Stimulated activated naive B cell treated with anti-CD40 and anti-IgM and Interleukin-4, amounts not matched to agents 10 μg/mL and 1 μg/mL and 100 μg/mL, for 72 hours (primary cell): ENCODE data around the gene DNAJC24.
"Not testable (repeated sequence)": the region's sequence is repeated elsewhere in the genome, so short reads cannot be mapped to it uniquely, and the experiment has no call there.

Experiments
- ATAC-seq, 2 donors: fragments of 150-1000 bp; cut with Tn5 transposase; replicated peaks; 2 replicates each; pipeline ENCODE4 v1.10.0; 2021; ENCODE audit warnings: moderate library complexity in 1 of 2
- DNase-seq: peaks from one replicate; pipeline ENCODE4 v3.0.0; 2021
- H3K27ac Mint-ChIP-seq: one replicate; pipeline ENCODE4 v1.8.0; 2022; ENCODE audit warnings: mild to moderate bottlenecking, mixed read lengths
- H3K27me3 Mint-ChIP-seq, 2 donors: one replicate each; pipeline ENCODE4 v1.8.0; 2022; ENCODE audit warnings: mixed read lengths in 2 of 2
- H3K36me3 Mint-ChIP-seq, 2 donors: one replicate each; pipeline ENCODE4 v1.8.0; 2022; ENCODE audit warnings: mixed read lengths in 2 of 2, mild to moderate bottlenecking in 1 of 2
- H3K4me1 Mint-ChIP-seq, 2 donors: one replicate each; pipeline ENCODE4 v1.8.0; 2022; ENCODE audit warnings: mixed read lengths in 2 of 2, mild to moderate bottlenecking in 1 of 2
- H3K4me3 Mint-ChIP-seq, 2 donors: one replicate each; pipeline ENCODE4 v1.8.0; 2022; ENCODE audit warnings: mild to moderate bottlenecking in 2 of 2, mixed read lengths in 2 of 2, moderate library complexity in 1 of 2
- H3K9me3 Mint-ChIP-seq, 2 donors: one replicate each; pipeline ENCODE4 v1.8.0; 2022; ENCODE audit warnings: mixed read lengths in 2 of 2, mild to moderate bottlenecking in 1 of 2

Gene DNAJC24, protein sequence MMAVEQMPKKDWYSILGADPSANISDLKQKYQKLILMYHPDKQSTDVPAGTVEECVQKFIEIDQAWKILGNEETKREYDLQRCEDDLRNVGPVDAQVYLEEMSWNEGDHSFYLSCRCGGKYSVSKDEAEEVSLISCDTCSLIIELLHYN

DNA sequence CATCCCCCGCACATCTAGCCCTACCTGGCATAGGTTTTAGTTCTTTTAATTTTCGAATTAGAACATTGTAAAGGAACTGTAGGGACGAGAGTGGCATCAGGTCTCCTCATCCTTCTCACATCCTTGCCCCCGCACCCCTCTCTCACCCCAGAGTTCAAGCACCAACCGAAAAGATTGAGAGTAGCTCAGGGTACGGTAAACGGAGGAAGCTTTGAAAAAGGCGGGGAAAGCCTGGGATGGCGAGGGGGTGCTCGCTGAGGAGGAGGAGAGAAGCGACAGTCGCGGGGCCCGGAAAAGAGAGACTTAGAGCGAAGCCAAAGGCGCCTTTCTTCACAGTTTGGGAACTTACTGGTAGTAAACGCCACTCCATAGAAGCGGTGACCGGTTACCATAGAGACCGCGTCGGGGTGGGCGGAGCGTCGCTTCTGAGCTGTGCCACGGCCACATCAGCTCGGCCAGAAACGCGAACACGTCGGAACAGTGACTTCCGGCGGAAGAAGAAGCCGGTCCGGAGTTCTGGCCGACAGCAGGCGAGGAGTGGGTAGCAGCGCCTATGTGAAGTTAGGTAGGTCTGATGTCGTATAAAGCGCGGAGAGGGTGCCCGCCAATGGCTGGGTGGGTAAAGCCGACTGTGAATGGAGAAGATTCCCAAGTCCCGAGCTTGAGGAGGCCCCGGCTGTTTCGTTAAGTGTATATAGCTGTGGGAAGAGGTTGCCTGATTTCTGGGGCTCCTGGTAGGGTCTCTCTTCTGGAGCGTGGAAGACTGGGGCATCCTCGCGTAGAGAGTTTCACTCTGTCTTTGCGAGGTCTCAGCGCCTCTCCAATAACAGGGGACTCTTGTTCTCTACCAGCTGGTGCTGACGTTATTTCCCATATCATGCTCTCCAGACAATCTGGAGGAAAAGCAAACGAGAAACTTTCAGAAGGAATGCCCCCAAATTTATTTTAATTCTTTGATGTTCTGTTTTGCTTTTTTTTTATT is at the start of gene DNAJC24, which contains the start of gene DCDC1:
Gene DNAJC24 (plus strand): TSS at position 513 of the 982 bp plus-strand sequence. CDS start 889 bp downstream, outside the sequence.
Gene DCDC1 (minus strand): TSS at position 392 of the 982 bp plus-strand sequence. CDS start 41,459 bp downstream, outside the sequence.
- Mint-ChIP-seq H3K4me1 (peaks cover 8 to 9% of the 10 kb centered on the region in 2 donors), H3K9me3 (no peaks in the 10 kb centered on the region), H3K4me3 (peak within 1 kb of the TSS; percentile 86 to 95), H3K27ac (peak within 1 kb of the TSS; percentile 96), H3K27me3 (peaks cover 15 to 16% of the 10 kb centered on the region in 2 donors), H3K36me3 (peaks cover 0 to 3% of the 10 kb centered on the region in 2 donors)
- DNase-seq (peak; percentile 89), ATAC-seq (peak; percentile 98 to 99)

DNA sequence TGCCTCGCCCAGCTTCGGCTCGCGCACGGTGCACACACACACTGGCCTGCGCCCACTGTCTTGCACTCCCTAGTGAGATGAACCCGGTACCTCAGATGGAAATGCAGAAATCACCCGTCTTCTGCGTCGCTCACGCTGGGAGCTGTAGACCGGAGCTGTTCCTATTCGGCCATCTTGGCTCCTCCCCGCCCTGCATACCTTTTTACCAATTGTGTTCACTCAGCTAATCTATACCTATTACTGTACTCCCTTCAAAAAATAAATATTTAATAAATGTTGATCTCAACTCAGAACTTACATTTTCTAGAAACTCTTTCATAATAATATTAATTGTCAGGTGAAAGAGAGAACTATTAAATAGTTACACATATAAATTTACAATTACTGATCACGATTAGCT is 48.2 kb upstream of the DNAJC24 start:
- H3K4me1 Mint-ChIP-seq, H3K27me3 Mint-ChIP-seq, H3K27ac Mint-ChIP-seq, DNase-seq, ATAC-seq, H3K4me3 Mint-ChIP-seq, H3K9me3 Mint-ChIP-seq, H3K36me3 Mint-ChIP-seq: not testable (repeated sequence)

DNA sequence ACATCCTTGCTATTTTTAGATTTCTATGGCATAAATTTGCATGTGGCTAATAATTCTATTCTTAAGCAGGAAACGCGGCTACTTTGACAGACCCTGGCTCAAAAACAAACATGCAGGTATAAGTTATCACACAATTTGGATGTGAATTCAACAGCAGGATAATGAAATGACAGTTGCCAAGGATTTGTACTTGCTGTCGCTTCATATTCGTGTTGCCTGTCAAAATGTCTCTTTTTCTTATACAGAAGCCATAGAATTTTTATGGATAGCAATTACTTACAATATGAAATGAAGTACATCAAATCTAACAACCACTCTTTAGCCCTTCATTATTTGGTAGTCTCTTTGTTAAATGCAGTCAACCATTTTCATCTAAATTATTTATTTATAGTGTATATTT is 46.5 kb upstream of the DNAJC24 start:
- no peak overlapping the region for H3K4me3 Mint-ChIP-seq
- no peak for ATAC-seq
- no peak overlapping the region for H3K27ac Mint-ChIP-seq
- no peak for DNase-seq
- peaks cover 0 to 1% of the 10 kb centered on the region in 2 donors for H3K36me3 Mint-ChIP-seq
- H3K4me1 Mint-ChIP-seq = peaks cover 1 to 5% of the 10 kb centered on the region in 2 donors
- H3K9me3 Mint-ChIP-seq = no peaks in the 10 kb centered on the region
- no peaks in the 10 kb centered on the region for H3K27me3 Mint-ChIP-seq

DNA sequence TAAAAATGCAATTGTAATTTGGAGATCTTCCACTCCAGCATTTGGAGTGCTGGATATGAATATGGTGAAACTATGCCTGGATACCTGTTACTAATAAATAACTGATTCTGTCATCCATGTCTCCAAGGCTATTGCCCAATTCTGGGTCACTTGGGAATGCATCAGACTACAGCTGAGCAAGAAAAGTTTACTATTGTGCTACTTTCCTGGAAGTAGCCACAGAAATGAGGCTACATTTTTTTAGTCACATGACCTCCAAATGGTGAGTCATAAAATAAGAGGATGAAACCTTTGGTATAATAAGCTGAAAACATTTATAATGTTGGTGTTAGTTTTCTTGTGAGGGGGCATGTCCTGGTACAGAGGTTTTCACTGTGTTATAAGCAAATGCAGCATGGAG is 44.5 kb upstream of the DNAJC24 start:
- no peak for DNase-seq
- H3K4me3 Mint-ChIP-seq = no peak overlapping the region
- H3K27ac Mint-ChIP-seq = no peak overlapping the region

DNA sequence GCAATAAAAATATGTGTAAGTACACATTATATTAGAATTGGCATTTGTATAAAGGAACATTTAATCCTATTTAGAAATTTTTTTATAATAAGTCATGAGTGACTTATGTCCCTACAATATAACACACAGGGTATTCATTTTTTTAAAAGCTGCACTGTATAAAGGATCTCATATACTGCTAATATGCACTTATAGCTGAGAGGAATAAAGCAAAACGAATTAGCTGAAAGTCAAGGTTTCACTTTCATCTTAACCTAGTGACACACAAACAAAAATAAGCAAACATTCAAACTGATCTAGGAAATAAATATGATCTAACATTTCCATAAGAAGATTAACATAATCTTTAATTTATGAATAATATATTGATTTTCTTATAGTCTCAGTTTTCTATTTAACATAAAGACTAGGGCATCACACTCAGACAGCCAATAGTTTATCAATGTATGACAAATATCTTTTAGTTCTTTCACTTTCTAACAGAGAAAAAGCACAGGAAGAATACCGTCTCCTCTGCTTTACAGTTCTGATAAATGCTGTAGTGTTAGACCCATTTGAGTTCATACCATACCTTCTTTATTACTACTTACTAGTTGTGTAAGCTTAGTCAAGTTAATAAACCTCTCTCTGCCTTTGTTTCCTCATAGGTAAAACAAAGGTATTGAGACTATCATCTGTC is 43.1 kb upstream of the DNAJC24 start:
- Mint-ChIP-seq H3K4me1 (peaks cover 1 to 5% of the 10 kb centered on the region in 2 donors), H3K9me3 (peaks cover 10 to 12% of the 10 kb centered on the region in 2 donors), H3K36me3 (no peaks in the 10 kb centered on the region), H3K27me3 (no peaks in the 10 kb centered on the region), H3K27ac (no peak overlapping the region), H3K4me3 (no peak overlapping the region)
- DNase-seq (no peak), ATAC-seq (no peak)

More for the DNA sequence above, 44.5 kb upstream of the DNAJC24 start:
- H3K9me3 Mint-ChIP-seq = peaks cover 3 to 4% of the 10 kb centered on the region in 2 donors
- no peaks in the 10 kb centered on the region for H3K27me3 Mint-ChIP-seq
- ATAC-seq = no peak
- peaks cover 0 to 1% of the 10 kb centered on the region in 2 donors for H3K36me3 Mint-ChIP-seq
- H3K4me1 Mint-ChIP-seq = peaks cover 1 to 5% of the 10 kb centered on the region in 2 donors

DNA sequence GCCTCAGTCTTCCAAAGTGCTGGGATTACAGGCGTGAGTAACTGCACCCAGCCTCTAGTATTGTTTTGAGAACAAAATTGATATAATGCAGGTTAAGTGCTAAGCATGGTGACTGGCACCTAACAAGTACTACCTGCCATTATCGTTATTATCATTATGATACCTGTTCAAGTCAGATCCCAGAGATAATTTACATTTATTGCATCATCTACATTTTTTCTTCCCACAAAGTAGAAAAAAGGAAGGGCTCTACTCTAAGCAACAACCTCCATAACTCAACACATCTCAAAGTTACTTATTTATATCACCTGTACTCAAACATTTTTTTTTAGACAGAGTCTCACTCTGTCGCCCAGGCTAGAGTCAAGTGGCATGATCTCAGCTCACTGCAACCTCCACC is 42.2 kb upstream of the DNAJC24 start:
- Mint-ChIP-seq H3K27ac (no peak overlapping the region), H3K4me1 (peaks cover 1 to 5% of the 10 kb centered on the region in 2 donors), H3K4me3 (no peak overlapping the region), H3K27me3 (peaks cover 0 to 2% of the 10 kb centered on the region in 2 donors), H3K9me3 (peaks cover 10 to 12% of the 10 kb centered on the region in 2 donors), H3K36me3 (no peaks in the 10 kb centered on the region)
- DNase-seq (no peak), ATAC-seq (no peak)

DNA sequence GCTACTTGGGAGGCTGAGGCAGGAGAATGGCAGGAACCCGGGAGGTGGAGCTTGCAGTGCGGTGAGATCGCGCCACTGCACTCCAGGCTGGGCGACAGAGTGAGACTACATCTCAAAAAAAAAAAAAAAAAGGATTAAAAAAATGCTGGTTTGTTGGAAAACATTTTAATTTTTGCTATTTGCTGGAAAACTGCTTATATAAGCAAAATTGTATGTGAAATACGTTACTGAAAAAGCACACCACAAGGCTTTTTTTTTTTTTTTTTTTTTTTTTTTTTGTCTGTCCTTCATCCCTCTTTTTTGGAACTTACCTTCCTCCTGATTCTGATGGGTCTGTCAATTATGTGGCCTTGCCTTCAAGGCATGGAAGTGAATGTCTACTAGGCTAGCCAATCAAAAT is 41.0 kb upstream of the DNAJC24 start:
- peaks cover 10 to 12% of the 10 kb centered on the region in 2 donors for H3K9me3 Mint-ChIP-seq
- H3K27ac Mint-ChIP-seq = no peak overlapping the region
- DNase-seq (no peak), ATAC-seq (no peak)
- H3K36me3 Mint-ChIP-seq = no peaks in the 10 kb centered on the region
- peaks cover under 1 to 11% of the 10 kb centered on the region in 2 donors for H3K27me3 Mint-ChIP-seq
- no peak overlapping the region for H3K4me3 Mint-ChIP-seq
- peaks cover 1 to 5% of the 10 kb centered on the region in 2 donors for H3K4me1 Mint-ChIP-seq

DNA sequence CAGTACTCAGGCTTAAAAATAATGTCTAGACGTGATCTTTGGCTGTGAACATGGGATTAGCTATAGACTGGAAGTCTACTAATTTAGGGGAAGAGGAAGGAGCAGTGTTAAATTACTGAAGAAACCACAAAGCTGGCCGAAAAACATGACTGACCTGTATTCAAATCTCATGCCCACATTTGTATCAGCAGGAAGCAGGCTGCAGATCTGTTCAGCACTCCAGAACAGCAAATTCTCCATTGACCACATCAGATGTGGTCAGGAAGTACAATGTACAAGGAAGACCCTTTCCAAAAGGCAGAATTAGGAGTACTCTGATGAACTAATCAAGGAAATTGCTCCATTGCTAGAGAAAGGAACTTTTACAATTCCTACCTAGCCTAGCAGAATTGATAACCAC is 31.9 kb upstream of the DNAJC24 start:
- DNase-seq (no peak), ATAC-seq (no peak)
- no peaks in the 10 kb centered on the region for H3K4me1 Mint-ChIP-seq
- H3K4me3 Mint-ChIP-seq = no peak overlapping the region
- no peak overlapping the region for H3K27ac Mint-ChIP-seq
- H3K36me3 Mint-ChIP-seq = no peaks in the 10 kb centered on the region
- peaks cover 25 to 36% of the 10 kb centered on the region in 2 donors for H3K27me3 Mint-ChIP-seq
- H3K9me3 Mint-ChIP-seq = no peaks in the 10 kb centered on the region

DNA sequence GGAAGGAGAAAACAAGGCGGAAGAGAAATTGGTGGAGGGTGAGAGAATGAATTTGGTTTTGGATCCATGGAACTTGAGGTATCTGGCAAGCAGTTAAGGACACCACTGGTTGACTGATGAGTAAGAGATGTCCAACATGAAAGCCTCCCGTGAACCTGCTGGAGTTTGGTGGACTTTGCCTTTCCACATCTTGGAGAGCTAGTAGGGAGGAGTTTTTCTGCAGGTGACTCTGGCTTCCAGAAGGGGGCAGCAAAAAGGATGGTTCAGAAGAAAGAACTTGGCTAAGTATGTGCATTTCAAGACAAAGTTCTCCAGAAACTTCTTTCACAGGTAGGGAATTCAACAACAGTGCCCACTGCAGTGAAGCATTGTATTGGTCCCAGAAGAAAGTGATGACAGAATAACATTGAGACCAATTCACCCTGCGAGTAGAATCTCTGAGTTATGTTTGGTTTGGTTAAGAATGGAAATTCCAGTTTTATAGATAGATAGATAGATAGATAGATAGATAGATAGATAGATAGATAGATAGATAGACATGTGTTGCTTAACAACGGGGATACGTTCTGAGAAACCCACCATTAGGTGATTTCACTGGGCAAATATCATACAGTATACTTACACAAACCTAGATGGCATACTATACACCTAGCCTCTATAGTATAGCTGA is 28.6 kb upstream of the DNAJC24 start:
- ATAC-seq = no peak

DNA sequence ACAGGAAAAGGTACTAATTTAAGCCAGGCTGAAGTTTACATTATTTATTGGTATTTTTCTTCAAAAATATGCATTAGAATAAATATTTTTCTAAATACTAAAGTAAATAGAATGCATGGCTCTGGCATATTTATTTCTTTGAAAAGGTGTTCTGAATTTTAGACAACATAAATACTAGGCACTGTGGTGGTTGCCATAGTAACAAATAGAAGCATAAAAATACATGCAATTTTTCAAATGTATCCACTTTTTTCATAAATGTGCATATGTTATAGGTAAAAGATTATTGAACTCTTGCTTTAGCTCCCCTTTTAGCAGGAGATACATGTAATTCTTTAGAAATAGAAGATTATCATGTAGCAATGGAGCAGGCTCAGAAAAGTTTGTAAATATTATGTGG is 18.5 kb upstream of the DNAJC24 start:
- DNase-seq (no peak), ATAC-seq (no peak)
- H3K36me3 Mint-ChIP-seq = no peaks in the 10 kb centered on the region
- H3K27ac Mint-ChIP-seq = no peak overlapping the region
- no peak overlapping the region for H3K4me3 Mint-ChIP-seq
- peaks cover 27 to 35% of the 10 kb centered on the region in 2 donors for H3K27me3 Mint-ChIP-seq
- H3K4me1 Mint-ChIP-seq = no peaks in the 10 kb centered on the region
- H3K9me3 Mint-ChIP-seq = no peaks in the 10 kb centered on the region

More for the DNA sequence above, 28.6 kb upstream of the DNAJC24 start:
- H3K36me3 Mint-ChIP-seq = no peaks in the 10 kb centered on the region
- no peaks in the 10 kb centered on the region for H3K9me3 Mint-ChIP-seq
- H3K4me1 Mint-ChIP-seq = no peaks in the 10 kb centered on the region
- H3K27me3 Mint-ChIP-seq = peaks cover 21 to 29% of the 10 kb centered on the region in 2 donors
- DNase-seq = no peak
- H3K4me3 Mint-ChIP-seq = no peak overlapping the region
- no peak overlapping the region for H3K27ac Mint-ChIP-seq

DNA sequence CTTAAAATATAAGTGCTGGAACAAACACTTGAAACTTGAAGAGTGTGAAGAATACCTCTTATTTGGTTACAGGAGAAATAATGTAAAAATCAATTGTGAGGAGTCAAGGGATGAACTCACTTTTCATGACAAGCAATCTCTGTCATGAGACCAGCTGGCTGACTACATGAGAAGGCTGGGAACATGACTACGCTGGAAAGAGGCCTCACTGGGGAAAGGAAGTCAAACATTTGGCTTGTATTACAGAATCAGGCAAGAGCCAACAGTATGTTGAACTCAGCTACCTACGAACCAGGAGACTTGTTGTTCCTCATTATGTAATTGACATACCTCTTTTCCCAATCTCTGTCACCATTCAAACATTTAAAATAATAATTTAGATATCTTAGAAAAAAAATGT is 14.5 kb upstream of the DNAJC24 start:
- no peaks in the 10 kb centered on the region for H3K4me1 Mint-ChIP-seq
- H3K36me3 Mint-ChIP-seq = no peaks in the 10 kb centered on the region
- H3K27me3 Mint-ChIP-seq = peaks cover 23 to 32% of the 10 kb centered on the region in 2 donors
- DNase-seq (no peak), ATAC-seq (no peak)
- no peak overlapping the region for H3K4me3 Mint-ChIP-seq
- no peak overlapping the region for H3K27ac Mint-ChIP-seq
- no peaks in the 10 kb centered on the region for H3K9me3 Mint-ChIP-seq

DNA sequence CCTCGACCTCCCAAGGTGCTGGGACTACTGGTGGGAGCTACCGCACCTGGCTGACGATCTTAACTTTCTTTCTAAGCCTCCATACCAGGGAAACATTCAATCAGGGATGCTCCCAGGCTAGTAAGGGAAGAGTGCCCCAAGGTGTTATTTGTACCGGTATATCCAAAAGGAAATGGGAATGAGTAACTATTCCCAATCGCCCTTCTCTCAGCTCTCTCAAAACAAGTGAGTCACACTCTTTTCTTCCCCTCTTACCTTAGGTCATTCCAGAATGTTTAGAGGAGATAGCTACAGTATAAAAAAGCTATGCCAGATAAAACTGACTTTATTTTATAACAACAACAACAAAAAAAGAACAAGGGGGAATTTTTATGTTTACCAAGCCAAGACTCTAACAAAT is 13.8 kb upstream of the DNAJC24 start:
- Mint-ChIP-seq H3K27ac (peak overlapping the region; percentile 51), H3K4me1 (no peaks in the 10 kb centered on the region), H3K36me3 (no peaks in the 10 kb centered on the region), H3K9me3 (no peaks in the 10 kb centered on the region), H3K4me3 (no peak overlapping the region), H3K27me3 (peaks cover 27 to 32% of the 10 kb centered on the region in 2 donors)
- DNase-seq (no peak), ATAC-seq (no peak)

DNA sequence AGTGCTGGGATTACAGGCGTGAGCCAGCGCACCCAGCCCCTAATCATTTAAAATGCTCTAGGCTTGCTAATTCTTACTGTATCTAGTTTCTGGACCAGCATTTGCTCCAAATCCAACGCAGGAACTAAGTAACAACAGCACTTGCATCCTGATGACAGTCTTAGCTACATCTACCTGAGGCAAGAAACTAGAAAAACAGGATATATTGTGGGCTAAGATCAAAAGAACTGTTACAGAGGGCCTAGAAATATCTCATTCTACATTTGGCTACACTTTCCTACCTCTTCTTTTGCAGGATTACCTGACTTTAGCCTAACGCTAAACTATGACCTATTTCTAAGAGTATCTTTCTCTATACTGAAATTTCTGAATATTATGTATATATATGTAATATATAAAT is 7.9 kb upstream of the DNAJC24 start:
- Mint-ChIP-seq H3K27me3 (peaks cover 8 to 15% of the 10 kb centered on the region in 2 donors), H3K36me3 (no peaks in the 10 kb centered on the region), H3K9me3 (no peaks in the 10 kb centered on the region), H3K27ac (no peak overlapping the region), H3K4me1 (peaks cover 0 to 3% of the 10 kb centered on the region in 2 donors), H3K4me3 (no peak overlapping the region)
- DNase-seq = no peak
- no peak for ATAC-seq

DNA sequence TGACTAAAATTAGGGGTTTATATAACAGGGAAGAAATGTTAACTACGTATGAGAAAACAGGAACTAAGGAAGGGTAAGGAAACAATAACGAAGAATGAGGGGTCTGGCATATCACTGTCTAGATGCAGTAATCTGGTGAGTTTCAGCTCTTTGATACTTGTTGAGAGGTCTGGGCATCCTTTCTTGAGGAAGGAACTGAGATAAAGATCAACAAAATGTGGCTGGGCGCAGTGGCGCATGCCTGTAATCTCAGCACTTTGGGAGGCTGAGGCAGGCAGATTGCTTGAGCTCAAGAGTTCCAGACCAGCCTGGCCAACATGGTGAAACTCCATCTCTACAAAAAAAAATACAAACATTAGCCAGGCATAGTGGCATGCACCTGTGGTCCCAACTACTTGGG is 2.9 kb upstream of the DNAJC24 start:
- H3K9me3 Mint-ChIP-seq = no peaks in the 10 kb centered on the region
- no peak for DNase-seq
- no peak for ATAC-seq

More for the DNA sequence above, 2.9 kb upstream of the DNAJC24 start:
- Mint-ChIP-seq H3K27me3 (peaks cover 16 to 18% of the 10 kb centered on the region in 2 donors), H3K27ac (no peak overlapping the region), H3K4me3 (no peak overlapping the region), H3K4me1 (peaks cover 7 to 9% of the 10 kb centered on the region in 2 donors), H3K36me3 (no peaks in the 10 kb centered on the region)
